Forelimb muscle (tissue), 1 donor: Measurements from ENCODE around the gene RBM22. TPM values are rescaled to one million over a fixed set of nuclear protein-coding genes. Genes with fewer than 3 reads are reported as not detected.
"Not testable (repeated sequence)": the region's sequence is repeated elsewhere in the genome, so short reads cannot be mapped to it uniquely, and the experiment has no call there.

Source experiments
- DNase-seq: peaks from one replicate; pipeline ENCODE4 v3.0.0-alpha.2; 2013; ENCODE audit warnings: low read depth
- polyA plus RNA-seq: library from polyadenylated mRNA; unstranded; fragments of 120-200 nt; gene quantifications from one replicate; pipeline ENCODE4 v1.2.1, GENCODE V29; 2013; ENCODE audit not compliant: insufficient read length

The RBM22 gene
- polyA plus RNA-seq = 42.0 TPM

DNA sequence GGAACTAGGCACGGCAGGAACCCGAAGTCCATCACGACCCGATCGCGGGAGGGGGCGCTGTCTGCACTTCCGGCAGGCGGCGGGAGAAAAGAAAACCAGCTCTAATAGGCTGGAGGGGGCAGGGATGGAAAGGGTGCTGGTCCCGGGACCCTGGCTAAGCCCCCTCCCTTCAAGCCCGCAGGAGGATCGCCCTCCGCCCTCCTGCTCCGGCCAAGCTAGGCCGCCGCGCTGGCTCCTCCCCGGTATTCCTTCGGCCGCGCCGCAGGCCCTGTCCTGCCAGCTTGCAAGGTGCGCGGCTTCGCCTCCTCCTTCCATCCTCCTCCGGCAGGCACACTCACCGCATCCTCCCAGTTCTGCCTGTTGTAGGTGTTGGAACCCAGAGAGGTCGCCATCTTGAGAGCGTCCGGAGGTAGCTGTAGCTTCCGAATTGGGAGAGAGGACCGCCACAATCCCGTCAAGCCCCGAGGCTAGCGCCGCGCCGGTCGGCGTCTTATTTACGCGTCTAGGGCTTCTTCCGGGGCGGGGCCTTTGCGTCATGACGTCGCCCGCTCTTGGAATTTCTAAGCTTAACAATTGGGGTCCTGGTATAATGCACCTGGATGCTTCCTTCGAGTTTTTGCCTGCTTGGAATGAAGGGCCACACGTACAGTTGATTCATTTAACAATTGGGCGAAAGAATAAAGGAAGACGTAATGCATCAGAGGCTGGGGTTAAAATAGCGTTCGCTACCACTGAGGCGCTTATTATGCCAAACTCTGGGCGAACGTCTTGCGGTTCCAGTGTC is at the start of gene RBM22:
TSS of gene RBM22 (minus strand) at position 469 of the 784 bp plus-strand sequence. CDS start at position 392, 77 bp downstream.
- peak; percentile 82 for DNase-seq

DNA sequence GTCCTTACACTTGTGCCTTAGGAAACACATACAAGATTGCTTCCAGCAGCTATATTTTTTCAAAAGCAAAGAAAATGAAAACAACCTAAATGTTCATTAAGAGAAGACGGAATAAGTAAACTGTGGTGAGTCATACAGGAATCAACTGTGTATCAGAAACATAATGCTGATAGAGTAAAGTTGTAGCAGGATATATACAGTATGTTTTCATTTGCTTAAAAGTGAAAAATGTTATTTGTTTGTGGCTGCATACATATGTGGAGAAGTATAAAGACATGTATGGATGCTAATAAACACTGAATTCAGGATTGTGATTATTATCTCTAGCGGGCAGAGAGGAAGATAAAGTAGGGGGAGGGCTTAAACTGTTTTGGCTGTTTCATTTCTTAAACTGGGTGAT is 49.6 kb upstream of the RBM22 start:
- DNase-seq = no peak

DNA sequence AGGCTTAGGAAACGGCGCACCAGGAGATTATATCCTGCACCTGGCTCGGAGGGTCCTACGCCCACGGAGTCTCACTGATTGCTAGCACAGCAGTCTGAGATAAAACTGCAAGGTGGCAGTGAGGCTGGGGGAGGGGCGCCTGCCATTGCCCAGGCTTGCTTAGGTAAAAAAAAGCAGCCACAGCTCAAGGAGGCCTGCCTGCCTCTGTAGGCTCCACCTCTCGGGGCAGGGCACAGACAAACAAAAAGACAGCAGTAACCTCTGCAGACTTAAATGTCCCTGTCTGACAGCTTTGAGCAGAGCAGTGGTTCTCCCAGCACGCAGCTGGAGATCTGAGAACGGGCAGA is 42.3 kb upstream of the RBM22 start:
- DNase-seq = not testable (repeated sequence)

DNA sequence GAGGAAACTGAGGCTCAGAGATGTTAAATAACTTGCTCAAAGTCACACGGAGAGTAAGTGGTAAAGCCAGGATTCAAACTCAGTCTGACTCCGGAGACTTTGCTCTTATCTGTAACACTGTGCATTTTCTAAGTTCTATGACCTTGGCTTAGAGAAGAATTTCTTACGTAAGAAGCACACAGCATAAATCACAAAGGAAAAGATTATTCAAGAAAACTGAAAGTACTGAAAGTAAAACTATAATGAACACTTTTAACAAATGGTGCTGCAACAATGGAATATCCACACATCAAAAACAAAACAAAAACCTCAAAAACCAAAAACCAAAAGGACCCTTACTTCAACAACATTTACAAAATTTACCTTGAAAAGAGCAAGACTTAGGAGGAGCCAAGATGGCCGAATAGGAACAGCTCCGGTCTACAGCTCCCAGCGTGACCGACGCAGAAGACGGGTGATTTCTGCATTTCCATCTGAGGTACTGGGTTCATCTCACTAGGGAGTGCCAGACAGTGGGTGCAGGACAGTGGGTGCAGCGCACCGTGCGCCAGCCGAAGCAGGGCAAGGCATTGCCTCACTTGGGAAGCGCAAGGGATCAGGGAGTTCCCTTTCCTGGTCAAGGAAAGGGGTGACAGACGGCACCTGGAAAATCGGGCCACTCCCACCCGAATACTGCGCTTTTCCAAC is 41.7 kb upstream of the RBM22 start:
- DNase-seq = not testable (repeated sequence)

DNA sequence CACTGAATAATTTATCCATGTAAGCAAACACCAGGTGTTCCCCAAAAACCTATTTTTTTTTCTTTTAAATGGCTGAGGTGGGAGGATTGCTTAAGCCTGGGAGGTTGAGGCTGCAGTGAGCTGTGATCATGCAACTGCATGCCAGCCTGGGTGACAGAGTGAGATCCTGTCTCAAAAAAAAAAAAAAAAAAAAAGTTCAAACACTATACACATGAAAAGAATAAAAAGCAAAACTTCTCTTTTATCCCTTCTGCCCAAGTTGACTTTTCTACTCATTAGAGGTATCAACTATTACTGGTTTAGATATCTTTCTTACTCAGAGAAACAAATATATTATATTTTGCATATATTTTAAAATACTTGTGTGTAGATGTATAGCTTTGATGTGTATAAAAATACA is 40.1 kb upstream of the RBM22 start:
- DNase-seq = no peak

DNA sequence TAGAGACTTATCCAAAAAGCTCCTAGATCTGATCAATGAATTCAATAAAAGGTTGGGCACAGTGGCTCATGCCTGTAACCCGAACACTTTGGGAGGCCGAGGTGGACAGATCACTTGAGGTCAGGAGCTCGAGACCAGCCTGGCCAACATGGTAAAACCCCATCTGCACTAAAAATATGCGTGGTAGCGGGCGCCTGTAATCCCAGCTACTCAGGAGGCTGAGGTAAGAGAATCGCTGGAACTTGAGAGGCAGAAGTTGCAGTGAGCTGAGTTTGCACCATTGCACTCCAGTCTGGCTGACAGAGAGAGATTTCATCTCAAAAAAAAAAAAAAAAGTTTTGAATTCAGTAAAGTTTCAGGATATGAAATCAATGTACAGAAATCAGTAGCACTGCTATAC is 38.0 kb upstream of the RBM22 start:
- no peak for DNase-seq

DNA sequence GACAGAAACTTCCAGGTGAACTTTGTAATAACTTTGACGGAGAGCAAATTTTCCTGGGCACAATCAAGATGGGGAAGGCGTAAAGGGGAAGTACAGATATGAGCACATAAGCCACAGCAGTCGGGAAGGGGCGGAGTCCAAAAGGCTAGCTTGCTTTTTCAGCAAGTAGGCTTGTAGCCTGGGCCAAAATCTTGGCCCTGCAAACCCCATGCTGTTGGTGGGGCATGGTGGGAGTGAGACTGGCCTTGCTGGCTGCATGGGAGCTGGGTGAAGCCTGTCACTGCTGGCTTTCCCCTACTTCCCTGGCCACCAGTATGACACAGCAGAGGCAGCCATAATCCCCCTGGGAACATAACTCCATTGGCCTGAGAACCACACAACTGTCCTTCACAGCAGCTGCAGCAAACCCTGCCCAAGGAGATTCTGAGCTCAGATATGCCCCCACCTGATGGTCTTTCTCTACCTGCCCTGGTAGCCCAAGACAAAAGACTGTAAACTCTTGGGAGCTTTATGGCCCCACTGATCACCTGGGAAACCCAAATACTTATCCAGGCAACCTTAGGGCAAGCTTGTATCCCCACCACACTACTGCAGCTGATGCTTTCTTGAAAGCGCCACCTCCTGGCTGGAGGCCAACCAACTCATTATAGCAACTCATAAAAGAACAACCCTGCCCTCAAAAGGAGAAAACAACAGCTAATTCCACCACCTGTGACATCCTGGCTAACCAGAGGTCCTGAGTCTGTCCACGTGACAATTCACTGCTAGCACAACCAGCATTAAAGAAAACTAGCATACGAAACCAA is 33.9 kb upstream of the RBM22 start:
- DNase-seq = no peak

DNA sequence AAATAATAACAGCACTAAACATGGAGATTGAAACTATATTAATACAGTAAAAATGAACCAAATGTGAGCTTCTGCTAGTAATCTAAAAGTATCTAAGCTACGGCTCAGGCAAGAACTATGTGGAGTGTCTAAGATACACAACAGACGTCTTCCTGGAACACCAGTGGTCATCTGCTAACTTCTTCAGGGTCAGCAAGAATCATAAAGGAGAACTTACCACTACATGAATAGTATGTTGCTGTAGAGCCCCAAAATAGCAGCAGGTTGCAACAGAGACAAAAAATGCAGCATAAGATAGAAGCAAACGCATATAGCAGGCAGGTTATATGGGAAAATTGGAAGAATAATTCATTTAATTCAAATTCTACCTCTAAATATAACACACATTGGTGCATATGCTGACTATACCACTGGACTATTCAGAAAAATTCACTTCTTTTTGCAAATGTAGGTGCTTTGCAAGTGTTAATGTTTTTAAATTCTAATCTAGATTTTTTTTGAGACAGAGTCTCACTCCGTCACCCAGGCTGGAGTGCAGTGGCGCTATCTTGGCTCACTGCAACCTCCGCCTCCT is 30.9 kb upstream of the RBM22 start:
- DNase-seq = no peak

DNA sequence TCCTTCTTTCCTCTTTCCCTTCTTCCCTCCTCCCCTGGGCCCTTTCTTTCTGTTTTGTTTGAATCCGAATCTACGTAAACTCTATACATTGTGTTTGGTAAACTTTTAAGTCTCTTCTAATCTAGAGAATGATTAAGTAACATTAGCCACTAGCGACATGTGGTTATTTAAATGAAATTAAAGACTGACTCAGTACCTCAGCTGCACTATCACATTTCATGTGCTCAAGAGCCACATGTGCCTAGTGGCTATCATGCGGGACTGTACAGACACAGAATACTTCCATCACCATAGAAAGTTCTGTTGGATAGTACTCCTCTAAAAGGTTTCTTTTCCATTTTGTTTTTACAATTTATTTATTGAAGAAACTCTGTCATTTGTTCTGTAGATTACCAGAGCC is 29.0 kb upstream of the RBM22 start:
- DNase-seq = no peak

DNA sequence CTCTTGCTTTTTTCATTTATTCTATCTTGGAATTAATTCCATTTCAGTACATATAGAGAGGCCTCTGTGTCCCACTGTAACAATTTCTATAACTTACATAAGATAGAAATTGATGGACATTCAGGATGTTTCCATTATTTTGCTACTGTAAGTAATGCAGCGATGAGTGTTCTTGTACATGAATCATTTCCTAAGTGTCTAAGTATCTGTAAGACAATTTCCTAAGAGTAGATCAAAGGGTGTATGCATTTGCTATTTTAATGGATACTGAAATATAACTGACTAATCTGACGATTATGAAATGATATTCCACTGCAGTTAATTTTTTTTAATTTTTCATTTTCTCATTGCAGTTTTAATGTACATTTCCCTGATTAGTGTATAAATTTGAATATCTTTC is 23.0 kb upstream of the RBM22 start:
- no peak for DNase-seq

DNA sequence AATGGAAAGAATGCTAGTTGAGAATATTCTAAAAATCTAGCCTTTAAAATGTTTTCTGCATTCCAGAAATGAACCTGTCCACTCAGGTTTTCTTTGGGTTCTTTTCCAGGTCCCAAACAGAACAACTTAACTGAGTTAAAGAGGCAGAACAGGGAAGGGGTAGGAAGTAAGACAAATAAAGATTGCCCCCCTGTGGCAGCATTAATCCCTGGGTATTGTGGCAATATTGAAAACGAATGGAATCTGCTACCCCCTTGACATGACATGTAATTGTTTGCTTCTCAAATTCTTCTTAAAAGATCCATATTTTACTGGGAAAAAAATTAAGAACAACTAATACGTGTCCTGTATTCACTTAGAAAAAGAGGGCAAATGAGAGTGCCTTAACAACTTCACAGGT is 9.3 kb upstream of the RBM22 start:
- DNase-seq = no peak

DNA sequence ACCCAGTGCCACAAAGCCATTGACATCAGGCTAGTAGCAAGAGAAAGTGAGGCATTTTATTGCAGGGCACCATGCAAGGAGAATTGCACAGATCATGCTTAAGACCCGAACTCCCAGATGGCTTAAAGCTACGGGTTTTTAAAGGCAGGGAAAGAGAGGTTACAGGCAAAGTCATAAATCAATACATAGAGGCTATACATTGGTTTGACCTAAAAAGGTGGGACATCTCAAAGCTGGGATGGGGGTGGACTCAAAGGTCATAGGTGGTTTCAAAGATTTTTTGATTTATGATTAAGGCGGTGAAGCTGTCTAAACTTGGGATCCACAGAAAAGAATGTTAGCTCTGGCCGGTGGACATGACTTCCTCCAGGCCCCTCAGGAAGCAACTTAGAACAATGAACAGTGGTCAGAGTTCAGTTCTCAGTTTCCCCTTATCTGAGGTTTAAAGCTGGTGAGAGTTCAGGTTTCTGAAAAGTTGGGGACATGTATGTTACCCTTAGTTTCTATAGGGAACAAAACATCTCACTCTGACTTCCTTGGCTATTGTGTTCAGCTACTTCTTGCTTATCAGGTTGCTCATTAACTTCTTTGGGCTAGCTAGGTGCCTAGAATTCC is 6.0 kb upstream of the RBM22 start:
- no peak for DNase-seq

DNA sequence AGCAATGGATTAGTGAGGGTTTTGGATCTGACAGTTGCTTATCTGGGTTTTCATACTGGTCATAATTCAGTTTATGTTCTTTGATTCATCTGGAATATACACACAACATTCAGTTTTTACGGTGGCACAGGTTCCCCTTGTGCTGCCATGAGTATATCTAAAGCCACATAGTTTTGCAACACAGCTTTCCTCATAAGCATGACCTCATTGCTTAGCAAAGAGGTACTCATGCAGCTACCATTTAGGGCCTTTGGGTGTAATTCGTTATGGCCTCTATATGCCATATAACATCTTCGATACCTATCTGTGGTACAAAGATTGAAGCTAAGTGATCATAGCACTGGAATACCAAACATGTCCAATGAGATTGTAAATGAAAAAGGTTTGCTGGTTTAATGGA is 2.9 kb upstream of the RBM22 start:
- DNase-seq = no peak

DNA sequence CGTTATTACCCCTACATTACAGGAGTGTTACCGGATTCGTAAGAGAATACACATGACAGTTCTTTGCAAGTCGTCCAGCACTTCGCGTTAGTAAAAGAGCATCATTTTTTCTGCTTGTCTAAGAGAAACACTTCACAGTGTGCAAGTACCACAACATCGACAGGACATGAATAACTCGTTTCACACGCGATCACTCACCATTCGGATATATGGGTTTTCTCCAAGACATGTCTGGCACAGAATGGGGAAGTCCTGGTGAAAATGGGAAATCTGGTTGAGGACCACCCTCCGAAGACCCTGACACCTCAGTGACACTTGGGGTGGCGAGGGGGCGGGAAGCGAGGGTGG is 642 bp downstream of the RBM22 start:
- no peak for DNase-seq

DNA sequence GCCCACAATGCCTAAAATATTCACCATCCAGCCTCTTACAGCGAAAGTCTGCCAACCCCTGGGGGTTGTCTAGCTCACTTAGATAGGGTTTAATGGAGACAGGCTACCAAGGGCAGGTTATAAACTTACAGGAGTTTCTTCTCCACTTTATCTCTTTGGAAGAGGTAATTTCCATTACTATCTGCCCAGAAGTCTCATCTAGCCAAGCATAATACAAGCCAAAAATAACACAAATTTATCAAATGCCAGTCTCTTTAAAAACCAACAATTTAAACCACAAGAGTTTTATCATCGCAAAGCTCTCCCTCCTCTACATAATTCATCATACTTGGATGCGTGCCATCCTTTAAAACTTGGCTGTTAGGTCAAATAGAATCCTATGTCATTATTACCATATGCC is 6.2 kb downstream of the RBM22 start:
- no peak for DNase-seq

DNA sequence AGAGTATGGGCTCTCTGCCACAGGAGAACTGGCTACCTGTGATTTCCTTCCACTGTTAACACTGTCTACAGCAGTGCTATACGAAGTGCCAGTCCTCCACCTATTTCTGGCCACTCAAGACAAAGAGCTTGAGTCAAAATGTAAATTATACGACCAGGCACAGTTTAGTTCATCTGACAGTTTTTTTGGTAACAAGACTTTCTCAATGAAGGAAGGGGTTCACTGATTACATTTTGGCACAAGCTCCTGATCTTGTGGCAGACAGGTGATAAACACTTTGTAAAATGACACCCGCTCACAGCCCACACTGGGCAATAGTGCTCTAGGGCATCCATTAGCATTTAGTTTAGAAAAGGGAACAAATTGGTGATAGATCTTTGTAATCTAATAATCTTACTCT is 8.6 kb downstream of the RBM22 start:
- no peak for DNase-seq

DNA sequence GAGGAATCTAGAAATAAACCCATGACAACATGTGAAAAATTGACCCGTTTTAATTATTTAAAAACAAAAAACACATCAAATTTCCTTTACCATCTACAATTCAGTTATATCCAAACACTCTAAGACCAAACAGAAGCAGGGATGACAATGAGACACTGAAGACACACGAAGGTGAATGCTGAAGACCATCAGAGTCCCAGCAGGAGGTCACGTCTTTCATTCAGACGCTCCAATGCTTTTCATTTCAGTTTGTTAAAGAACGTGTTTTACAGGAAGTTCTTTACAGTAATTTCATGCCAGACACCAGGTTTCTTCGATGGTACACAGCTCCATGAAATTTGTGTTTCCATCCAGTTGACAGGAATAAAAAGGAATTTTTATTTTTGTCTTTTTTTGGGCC is 10.1 kb downstream of the RBM22 start:
- DNase-seq = no peak

DNA sequence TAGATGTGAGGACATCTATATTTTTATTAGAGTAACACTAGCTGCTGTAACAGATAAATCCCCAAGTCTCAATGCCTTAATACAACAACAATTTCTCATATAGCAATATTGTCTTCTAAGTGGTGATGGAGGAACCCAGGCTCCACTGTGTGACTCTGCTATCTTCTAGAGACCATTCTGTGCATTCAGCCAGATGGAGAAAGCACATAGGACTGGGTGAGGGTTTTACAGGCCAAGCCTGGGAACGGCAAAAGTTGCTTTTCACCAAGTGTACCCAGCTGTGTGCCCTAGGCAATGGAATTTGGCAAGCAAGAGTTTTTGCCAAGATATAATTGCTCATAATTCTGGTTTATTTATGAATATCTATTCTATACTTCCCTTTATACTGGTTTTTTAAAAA is 11.7 kb downstream of the RBM22 start:
- DNase-seq = no peak

DNA sequence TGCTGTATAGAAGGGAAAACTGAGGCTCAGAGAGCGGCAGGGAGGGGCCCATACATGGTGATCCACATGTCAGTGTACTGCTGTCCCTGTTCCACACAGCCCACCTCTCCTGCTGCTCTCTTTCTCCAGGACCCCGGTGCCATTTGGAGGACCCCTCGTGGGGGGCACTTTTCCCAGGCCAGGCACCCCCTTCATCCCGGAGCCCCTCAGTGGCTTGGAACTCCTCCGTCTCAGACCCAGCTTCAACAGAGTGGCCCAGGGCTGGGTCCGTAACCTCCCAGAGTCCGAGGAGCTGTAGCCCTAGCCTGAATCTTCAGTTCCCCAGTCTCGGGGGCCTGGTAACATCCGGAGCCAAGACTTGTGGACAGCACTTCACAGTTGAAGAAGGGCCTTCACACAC is 24.3 kb downstream of the RBM22 start:
- DNase-seq = no peak

DNA sequence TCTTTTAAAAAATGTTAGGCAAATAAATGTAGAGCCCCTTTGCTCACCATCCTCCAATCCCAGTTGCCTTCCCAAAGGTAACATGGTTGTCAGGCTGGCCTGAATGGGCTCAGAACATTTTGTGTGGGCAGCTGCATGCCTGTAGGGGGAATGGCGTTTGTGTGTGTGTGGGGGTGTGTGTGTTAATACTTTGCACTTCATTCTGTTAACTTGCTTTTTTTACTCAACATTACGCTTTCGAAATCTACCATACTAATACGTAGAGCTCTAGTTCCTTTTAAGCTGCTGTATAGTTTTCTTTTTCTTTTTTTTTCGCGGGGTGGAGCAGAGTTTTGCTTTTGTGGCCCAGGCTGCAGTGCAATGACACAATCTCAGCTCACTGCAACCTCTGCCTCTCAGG is 25.8 kb downstream of the RBM22 start:
- DNase-seq = no peak

DNA sequence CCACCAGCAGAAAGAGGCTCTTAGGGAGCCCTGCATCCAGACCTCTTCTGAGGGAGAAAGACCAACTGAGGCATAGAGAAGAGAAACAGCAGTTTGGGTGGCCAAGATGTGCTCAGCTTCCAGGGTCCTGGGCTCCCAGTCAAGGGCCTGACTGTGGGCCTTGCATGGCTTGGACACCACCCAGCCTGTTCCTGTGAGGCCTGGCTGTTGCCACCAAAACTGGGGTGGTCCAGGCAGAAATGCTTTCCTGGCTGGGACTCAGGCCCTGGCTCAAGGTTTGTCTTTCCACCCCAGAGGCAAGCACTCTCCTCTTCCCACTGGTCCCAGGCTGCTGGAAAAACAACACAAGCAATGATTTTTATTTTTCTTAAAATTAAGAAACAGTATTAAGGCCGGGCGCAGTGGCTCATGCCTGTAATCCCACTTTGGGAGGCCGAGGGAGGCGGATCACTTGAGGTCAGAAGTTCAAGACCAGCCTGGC is 26.5 kb downstream of the RBM22 start:
- peak; percentile 66 for DNase-seq

DNA sequence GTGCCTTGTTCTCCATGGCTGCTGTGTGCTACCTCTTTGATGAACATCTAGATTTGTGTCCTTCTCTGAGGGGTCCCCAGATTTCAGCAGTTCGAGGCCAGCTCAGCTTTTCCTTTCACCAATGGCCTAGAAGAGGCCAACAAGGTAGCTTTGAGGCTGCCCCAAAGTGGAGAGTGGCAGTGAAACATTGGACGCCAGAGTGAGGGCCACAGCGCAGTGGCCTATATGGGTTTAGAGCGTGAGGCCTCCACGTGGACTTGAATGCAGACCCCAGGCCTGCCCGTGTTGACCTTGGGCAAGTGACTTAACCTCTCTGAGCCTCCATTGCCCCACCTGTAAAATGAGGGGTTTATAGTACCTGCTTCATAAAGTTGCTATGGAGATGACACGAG is 28.0 kb downstream of the RBM22 start:
- no peak for DNase-seq
